HTR-8/SVneo (cell line): Measurements from ENCODE around the gene IGSF23.

Experiments used
- DNase-seq: peaks from one replicate; pipeline ENCODE4 v3.0.0; 2011; ENCODE audit warnings: low spot score, mixed read lengths; ENCODE audit not compliant: insufficient read length
- FAIRE-seq: peaks from 2 replicates; lab custom pipeline; 2011; peaks lifted over from hg19 to GRCh38; lab: Jason Lieb, UNC

The IGSF23 gene

DNA sequence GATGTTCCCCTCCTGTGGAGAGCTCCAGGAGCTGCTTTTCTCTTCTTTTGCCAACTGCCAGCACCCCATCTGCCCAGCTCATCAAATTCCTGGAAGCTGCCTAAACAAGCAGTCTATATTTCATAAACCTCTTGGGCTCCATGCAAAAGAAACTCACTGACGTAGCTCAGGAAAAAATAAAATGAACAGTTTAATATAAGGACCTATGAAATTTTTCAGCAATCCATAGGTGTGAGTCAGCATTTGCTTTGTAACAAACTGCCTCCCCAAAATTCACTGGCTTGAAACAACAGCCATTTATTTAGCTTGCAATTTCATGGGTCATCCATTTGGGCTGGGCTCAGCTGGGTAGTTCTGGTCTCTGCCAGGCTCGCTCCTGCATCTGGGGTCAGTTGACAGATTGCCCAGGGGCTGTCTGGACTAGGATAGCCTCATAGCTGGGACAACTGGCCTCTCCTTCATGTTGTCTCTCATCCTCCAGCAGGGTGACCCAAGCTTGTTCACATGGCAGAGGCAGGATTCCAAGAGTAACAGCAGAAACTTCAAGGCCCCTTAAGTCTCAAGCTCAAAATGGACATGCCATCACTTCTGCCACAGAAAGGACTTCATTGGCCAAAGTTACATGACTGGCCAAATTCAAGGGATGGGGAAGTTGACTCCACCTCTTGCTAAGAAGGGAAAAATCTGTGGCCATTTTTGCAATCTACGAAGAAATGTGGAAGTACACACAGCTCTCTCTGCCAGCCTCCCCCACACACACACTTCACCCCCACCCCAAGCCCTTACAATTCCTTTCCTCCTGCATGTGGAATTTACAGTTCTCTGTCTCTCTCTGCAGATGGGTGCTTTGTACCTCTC lies 22.4 kb downstream of the IGSF23 start:
- FAIRE-seq, result no peak
- DNase-seq, result no peak

DNA sequence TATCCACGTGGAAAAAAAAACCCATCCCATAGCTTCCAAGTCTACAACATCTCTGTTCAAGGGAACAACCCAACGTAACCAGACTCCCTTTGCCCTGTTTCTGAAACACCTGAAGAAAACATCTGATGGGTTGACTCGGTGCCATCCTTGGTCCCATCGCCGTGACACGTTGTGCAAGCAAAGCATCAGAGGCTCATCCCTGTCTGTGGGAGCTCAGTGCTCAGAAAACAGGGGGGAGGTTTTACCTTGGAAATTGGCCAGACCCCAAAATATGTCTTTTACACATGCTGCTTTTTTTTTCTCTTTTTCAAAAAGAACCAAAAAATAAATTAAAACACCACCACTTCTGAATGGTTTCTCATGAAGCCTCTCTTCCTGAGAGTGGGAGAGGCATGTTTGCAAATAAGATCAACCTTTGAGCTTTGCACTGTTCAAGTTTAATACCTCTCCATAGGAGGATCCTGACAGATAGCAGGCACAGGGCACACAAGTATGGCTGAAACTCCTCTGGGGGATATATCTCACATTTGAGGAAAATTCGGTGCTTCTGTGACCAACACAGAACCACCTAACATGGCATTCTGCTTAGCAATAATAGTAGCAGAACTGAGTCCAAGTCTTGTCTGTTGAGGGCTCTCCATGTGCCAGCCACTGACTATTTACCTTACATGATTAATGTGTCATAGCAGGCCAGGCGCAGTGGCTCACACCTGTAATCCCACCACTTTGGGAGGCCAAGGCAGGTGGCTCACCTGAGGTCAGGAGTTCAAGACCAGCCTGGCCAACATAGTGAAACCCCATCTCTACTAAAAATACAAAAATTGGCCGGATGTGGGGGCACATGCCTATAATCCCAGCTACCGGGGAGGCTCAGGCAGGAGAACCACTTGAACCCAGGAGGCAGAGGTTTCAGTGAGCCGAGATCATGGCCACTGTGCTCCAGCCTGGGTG lies 23.4 kb downstream of the IGSF23 start:
- no peak for FAIRE-seq
- no peak for DNase-seq

GRCh38 chr19:44637390-44637764 lies 24.0 kb downstream of the IGSF23 start:
- DNase-seq (no peak), FAIRE-seq (no peak)

- FAIRE-seq (no peak), DNase-seq (no peak)
Measured at GRCh38 chr19:44640518-44640917, 27.2 kb downstream of the IGSF23 start.

DNA sequence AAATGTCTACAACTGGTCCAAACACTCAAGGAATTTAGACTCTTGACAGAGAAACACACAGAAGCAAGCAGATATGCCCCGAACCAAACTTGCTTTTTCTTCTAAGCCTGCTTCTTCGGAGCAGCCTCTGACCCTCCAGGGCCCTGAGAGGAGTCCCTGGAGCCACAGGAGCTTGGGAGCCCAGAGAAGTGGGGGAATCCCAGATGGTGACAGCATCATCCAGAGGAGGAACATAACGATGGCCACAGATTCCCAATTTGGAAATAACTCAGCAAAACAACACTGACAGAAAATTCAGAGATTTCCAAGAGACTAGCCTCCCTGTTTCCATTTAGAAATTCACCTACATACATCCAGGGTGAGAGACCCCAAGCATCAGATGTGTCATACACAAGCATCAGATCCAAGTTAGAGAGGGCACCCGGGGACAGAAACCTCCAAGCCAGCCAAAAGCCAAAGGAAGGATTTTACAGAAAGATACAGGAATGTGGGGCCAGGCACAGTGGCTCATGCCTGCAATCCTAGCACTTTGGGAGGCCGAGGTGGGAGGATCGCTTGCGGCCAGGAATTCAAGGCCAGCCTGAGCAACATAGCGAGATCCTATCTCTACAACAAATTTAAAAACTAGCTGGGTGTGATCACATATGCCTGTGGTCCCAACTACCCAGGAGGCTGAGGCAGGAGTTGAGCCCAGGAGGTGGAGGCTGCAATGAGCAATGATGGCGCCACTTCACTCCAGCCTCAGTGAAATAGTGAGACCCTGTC lies 28.3 kb downstream of the IGSF23 start:
- no peak for FAIRE-seq

DNA sequence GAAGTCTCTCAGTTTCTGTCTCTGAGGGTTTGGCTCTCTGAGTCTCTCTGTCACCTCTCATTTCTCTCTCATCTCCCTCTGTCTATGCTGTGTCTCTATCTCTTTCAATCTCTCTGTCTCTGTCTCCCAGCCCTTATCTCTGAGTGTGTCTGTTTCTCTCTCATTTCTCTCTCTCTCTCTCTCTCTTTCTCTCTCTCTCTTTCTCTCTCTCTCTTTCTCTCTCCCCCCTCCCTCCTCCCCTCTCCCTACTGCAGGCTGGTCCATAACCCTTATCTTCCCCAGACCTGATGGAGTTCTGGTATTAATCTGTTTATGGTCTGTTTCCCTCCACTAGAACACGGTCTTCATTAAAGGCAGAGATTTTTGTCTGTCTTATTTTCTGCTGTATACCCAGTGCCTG lies 29.0 kb downstream of the IGSF23 start:
- DNase-seq (no peak), FAIRE-seq (no peak)

More for the DNA sequence above, 28.3 kb downstream of the IGSF23 start:
- no peak for DNase-seq

DNA sequence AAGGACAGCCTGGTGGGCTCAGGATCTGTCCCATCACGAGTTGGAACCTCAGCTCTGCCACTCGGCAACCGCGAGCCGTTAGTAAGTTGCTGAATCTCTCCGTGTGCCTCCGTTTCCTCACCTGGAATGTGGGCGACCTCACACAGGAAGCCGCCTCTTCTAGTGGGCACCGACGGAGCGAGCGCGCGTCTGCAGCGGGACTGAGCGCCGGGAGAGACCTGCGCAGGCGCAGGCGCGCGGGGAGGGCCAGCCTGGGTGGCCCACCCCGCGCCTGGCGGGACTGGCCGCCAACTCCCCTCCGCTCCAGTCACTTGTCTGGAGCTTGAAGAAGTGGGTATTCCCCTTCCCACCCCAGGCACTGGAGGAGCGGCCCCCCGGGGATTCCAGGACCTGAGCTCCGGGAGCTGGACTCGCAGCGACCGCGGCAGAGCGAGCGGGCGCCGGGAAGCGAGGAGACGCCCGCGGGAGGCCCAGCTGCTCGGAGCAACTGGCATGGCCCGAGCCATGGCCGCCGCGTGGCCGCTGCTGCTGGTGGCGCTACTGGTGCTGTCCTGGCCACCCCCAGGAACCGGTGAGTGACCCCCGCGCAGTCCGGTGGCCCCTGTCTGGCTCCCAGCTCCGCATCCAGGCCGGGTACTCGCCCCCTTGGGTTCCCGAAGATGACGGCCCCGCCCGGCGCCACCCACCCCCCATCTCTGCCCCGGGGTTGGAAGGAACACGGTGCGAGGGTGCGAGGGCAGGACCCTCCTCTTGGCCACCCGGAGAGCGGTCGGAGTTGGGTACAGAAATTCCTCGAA lies 30.4 kb downstream of the IGSF23 start, which contains the start of gene PVR:
PVR (plus strand) TSS at position 306 of the 797 bp plus-strand sequence; CDS start at position 493, 187 bp downstream.
- FAIRE-seq, result peak; percentile 28
- peak; percentile 82 for DNase-seq

GRCh38 chr19:44644402-44645016 lies 31.1 kb downstream of the IGSF23 start:
- FAIRE-seq (peak; percentile 81), DNase-seq (peak; percentile 53)

DNA sequence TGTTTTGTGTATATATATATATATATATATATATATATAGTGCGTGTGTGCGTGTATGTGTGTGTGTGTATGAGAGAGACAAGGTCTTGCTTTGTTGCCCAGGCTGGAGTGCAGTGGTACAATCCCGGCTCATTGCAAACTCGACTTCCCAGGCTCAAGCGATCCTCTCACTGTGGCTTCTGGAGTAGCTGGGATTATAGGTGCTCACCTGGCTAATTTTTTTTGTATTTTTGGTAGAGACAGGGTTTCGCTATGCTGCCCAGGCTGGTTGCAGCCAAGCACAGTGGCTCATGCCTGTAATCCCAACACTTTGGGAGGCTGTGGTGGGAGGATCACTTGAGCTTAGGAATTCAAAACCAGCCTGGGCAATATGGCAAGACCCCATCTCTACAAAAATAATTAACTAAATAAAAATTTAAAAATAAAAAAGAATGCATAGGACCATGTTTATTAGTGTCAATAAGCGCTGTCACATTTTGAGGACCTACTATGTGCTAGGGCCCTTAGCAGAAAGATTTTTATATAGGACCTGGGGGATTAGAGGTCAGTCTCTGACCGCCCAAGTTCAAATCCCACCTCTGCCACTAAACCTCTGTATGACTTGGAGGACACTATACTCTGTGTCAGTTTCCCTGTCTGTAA lies 32.2 kb downstream of the IGSF23 start:
- FAIRE-seq (no peak), DNase-seq (no peak)

DNA sequence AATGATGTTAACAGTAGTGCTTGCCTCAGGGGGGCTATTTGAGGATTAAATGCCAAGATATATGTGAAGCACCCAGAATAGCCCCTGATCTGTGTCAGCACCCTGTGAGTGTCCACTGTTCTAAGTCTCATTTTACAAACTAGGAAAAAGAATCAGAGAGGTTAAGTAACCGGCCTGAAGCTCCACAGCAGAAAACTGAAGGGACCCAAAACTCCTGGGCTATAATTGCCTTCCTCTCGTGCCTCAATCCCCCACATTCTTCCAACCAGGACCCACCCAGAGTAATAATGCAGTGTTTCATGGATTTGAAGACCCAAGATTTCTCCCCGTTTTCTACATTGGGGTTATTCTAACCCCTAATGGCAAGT lies 32.7 kb downstream of the IGSF23 start:
- no peak for DNase-seq
- no peak for FAIRE-seq

- DNase-seq (no peak), FAIRE-seq (no peak)
Measured at GRCh38 chr19:44647144-44647543, 33.8 kb downstream of the IGSF23 start.

- DNase-seq (no peak), FAIRE-seq (no peak)
Measured at GRCh38 chr19:44648631-44649251, 35.4 kb downstream of the IGSF23 start.

- FAIRE-seq (no peak), DNase-seq (no peak)
Measured at GRCh38 chr19:44649578-44650145, 36.3 kb downstream of the IGSF23 start.

DNA sequence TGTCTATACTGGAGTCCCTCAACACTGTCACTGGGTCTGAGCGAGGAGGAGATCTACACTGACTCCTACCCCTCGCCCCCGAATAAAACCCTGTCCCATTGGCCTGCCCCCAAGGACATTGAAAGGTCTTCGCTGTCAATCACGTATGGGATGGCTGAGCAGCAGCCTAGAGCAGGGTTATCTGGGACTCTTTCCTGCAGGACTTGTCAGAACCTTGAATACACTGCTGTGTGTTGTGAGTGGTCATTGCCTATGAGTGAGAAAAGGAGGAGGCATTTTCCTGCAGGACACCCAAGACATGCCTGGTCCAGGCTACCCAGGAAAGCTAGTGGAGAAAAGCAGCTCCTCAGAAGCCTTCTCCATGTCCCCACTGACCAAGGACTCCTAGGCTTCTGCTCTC lies 40.0 kb downstream of the IGSF23 start:
- DNase-seq (no peak), FAIRE-seq (no peak)

DNA sequence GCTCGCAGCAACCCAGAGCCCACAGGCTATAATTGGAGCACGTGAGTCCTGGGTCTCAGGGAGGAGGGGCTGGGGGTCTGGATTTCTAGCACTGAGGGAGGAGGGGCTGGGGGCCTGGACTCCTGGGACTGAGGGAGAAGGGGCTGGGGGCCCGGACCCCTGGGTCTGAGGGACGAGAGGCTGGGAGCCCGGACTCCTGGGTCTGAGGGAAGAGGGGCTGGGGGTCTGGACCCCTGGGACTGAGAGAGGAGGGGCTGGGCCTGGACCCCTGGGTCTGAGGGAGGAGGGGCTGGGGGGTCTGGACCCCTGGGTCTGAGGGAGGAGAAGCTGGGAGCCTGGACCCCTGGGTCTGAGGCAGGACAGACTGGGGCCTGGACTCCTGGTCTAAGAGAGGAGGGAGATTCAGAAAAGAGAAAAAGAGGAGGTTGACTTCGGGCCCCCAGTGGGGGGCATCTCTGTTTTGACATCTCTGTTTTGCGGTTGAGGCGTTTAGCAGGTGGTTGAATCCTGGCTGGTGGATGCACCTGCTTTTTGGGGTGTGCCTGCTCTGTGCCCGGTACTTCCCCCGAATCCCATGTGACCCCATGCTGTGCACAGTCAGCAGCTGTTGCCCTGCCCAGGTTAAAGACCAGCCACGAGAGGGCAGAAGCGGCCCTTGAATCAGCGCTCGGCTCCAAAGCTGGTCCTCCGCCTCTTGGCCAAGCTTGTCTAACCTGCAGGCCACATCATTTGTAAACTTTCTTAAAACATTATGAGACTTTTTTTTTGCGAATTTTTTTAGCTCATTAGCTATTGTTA lies 40.8 kb downstream of the IGSF23 start:
- FAIRE-seq (no peak), DNase-seq (no peak)

DNA sequence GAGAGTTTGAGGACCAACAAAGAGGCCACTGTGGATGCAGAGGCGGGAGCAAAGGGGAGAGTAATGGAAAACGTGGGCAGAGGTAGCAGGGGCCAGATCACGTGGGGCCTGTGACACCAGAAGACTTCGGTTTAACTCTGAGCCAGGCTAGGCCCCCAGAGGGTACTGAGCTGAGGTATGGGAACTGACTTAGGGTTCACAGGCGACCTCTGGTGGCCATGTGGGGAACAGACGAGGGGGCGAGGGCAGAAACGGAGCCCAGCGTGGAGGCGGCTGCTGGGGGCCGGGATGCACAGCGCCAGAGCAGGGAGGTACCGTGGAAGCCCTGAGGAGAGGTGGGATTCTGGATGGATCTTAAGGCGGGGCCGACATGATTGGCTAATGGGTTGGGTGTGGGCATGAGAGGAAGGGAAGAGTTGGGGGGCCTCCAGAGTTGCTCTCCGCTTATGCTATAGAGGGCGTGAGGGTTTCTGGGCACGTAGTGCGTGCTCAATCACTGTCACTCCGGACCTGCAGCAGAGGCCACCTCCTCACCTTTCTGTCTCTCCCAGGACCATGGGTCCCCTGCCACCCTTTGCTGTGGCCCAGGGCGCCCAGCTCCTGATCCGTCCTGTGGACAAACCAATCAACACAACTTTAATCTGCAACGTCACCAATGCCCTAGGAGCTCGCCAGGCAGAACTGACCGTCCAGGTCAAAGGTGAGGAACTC lies 44.0 kb downstream of the IGSF23 start:
- FAIRE-seq (peak; percentile 9), DNase-seq (peak; percentile 64)
